K562 (cell line): ENCODE measurements around the gene OARD1. TPM values are rescaled to one million over a fixed set of nuclear protein-coding genes. Genes with fewer than 3 reads are reported as not detected.

Source experiments
- ARID3B ChIP-seq: fragments of 250-450 bp; sonication (Bioruptor Pico); IDR thresholded peaks from 2 replicates; pipeline ENCODE4 v1.4.0; 2020; ENCODE audit warnings: borderline replicate concordance
- CBX2 ChIP-seq: fragments of 200-600 bp; sonication (generic); IDR thresholded peaks from one replicate; pipeline ENCODE4 v1.6.1; 2012; ENCODE audit warnings: mild to moderate bottlenecking, low read length, inconsistent platforms; ENCODE audit not compliant: insufficient read depth, poor library complexity, severe bottlenecking
- FIP1L1 ChIP-seq: fragments of 200-400 bp; formaldehyde crosslinking; IDR thresholded peaks from 2 replicates; pipeline ENCODE4 v1.6.1; 2018; ENCODE audit warnings: mild to moderate bottlenecking, low read depth, low read length; ENCODE audit not compliant: poor library complexity, severe bottlenecking
- ILF3 ChIP-seq: fragments of 450-650 bp; IDR thresholded peaks from 2 replicates; pipeline ENCODE4 v1.6.1; 2018; ENCODE audit warnings: antibody characterized with exemption, mild to moderate bottlenecking, moderate library complexity, borderline replicate concordance
- MGA ChIP-seq: fragments of 450-650 bp; IDR thresholded peaks from 2 replicates; pipeline ENCODE4 v1.6.1; 2016; ENCODE audit warnings: mild to moderate bottlenecking, moderate library complexity
- PHF8 ChIP-seq: fragments of 200-600 bp; sonication (generic); IDR thresholded peaks from 2 replicates; pipeline ENCODE4 v1.6.1; 2012; ENCODE audit warnings: mixed run types, mild to moderate bottlenecking, inconsistent platforms, low read length, moderate library complexity, borderline replicate concordance
- POLR2G ChIP-seq: fragments of 200-400 bp; formaldehyde crosslinking; IDR thresholded peaks from 2 replicates; pipeline ENCODE4 v1.6.1; 2017; ENCODE audit warnings: low read depth, mild to moderate bottlenecking, antibody characterized with exemption, low read length, moderate library complexity
- POU5F1 ChIP-seq: fragments of 150-350 bp; IDR thresholded peaks from 2 replicates; pipeline ENCODE4 v1.6.1; 2014; ENCODE audit warnings: borderline replicate concordance, low read length, low read depth, mild to moderate bottlenecking; ENCODE audit not compliant: partially characterized antibody
- PREB ChIP-seq: sonication (generic); formaldehyde crosslinking; IDR thresholded peaks from 2 replicates; pipeline ENCODE4 v1.8.1; 2023; ENCODE audit warnings: mild to moderate bottlenecking, missing genetic modification reagents
- RBM25 ChIP-seq: fragments of 200-400 bp; formaldehyde crosslinking; IDR thresholded peaks from 2 replicates; pipeline ENCODE4 v1.6.1; 2018; ENCODE audit warnings: low read length, low read depth, moderate library complexity; ENCODE audit not compliant: severe bottlenecking
- ZNF124 ChIP-seq: sonication (generic); formaldehyde crosslinking; IDR thresholded peaks from 2 replicates; pipeline ENCODE4 v1.8.1; 2022; ENCODE audit warnings: missing genetic modification reagents
- polyA plus RNA-seq, 8 experiments: library from polyadenylated mRNA; depleted of rRNA in 4 of 8; stranded (reverse) in 5 of 8; unstranded in 3 of 8; fragments of >200 nt; fragmentation: Nextera tagmentation in 2 of 8; fragmentation: Illumina TruSeq in 1 of 8; extraction: Ambion mirVana in 2 of 8; extraction: Trizol in 1 of 8; gene quantifications; 2 replicates each; pipeline versions ENCODE4 v1.2.1 to v1.2.3, GENCODE V29; 2011 to 2014; ENCODE audit warnings: inconsistent platforms in 1 of 8, missing spikeins in 1 of 8
- total RNA-seq, 7 experiments: library from RNA; depleted of rRNA in 6 of 7; stranded (reverse); fragments of >200 nt in 6 of 7; fragmentation: Illumina TruSeq in 2 of 7; extraction: Trizol in 2 of 7; gene quantifications; 2 replicates each; pipeline versions ENCODE4 v1.2.1 to v1.2.3, GENCODE V29; 2011 to 2021; ENCODE audit warnings: low replicate concordance in 1 of 7

OARD1 gene
- total and polyA plus RNA-seq, 9 of the 15 experiments (the other 6 are each of a cell fraction or from before 2014, with no cell fraction given): 43.4 to 88.3 (median 61.1) TPM

GRCh38 chr6:41027799-41028560 lies 44.2 kb downstream of the OARD1 start (continued):
- peak; percentile 80 for TF ChIP-seq MGA
- TF ChIP-seq PHF8: peak; percentile 41; the same call in 1 of the 2 replicates
- TF ChIP-seq ILF3: no peak
- no peak for TF ChIP-seq CBX2
- TF ChIP-seq PREB (CRISPR knock-in tag): no peak
- peak; percentile 72 for TF ChIP-seq POLR2G
- TF ChIP-seq ARID3B (CRISPR knock-in tag): 0 out of 2 replicates have a peak, but pooled peaks have one; percentile 26
- TF ChIP-seq FIP1L1: peak; percentile 63
- no peak for TF ChIP-seq POU5F1
- no peak for TF ChIP-seq ZNF124
- no peak for TF ChIP-seq RBM25
